Activated B cell treated with CpG ODN at 0.5 μM for 24 hours (primary cell): ENCODE measurements around the gene IFI44. TPM values are rescaled to one million over a fixed set of nuclear protein-coding genes. Genes with fewer than 3 reads are reported as not detected.

Source experiments
- ATAC-seq: fragments of 200-7000 bp; cut with Tn5 transposase; one replicate; pipeline ENCODE4 v1.10.0; 2021; ENCODE audit warnings: low read depth, mild to moderate bottlenecking, moderate library complexity
- CTCF ChIA-PET: fragments of 350-600 bp; sonication (Branson Sonifier 250); formaldehyde crosslinking; loops from one replicate; lab custom pipeline; 2021; ENCODE audit warnings: antibody characterized with exemption; lab: Charles Lee
- POLR2A ChIA-PET: fragments of 350-600 bp; sonication (Branson Sonifier 250); formaldehyde crosslinking; loops from one replicate; lab custom pipeline; 2021; ENCODE audit warnings: antibody characterized with exemption; lab: Charles Lee
- DNase-seq: peaks from one replicate; pipeline ENCODE4 v3.0.0; 2022
- H3K27ac Mint-ChIP-seq: one replicate; pipeline ENCODE4 v1.8.0; 2020; ENCODE audit warnings: mixed read lengths
- H3K27me3 Mint-ChIP-seq: one replicate; pipeline ENCODE4 v1.8.0; 2021; ENCODE audit warnings: mixed read lengths
- H3K36me3 Mint-ChIP-seq: one replicate; pipeline ENCODE4 v1.8.0; 2021; ENCODE audit warnings: low read depth, mixed read lengths
- H3K4me1 Mint-ChIP-seq: one replicate; pipeline ENCODE4 v1.8.0; 2021; ENCODE audit warnings: mixed read lengths
- H3K4me3 Mint-ChIP-seq: one replicate; pipeline ENCODE4 v1.8.0; 2020; ENCODE audit warnings: mild to moderate bottlenecking, mixed read lengths
- H3K9me3 Mint-ChIP-seq: one replicate; pipeline ENCODE4 v1.8.0; 2020; ENCODE audit warnings: mixed read lengths
- intact Hi-C: fragments of 100-400 bp; cut with micrococcal nuclease; formaldehyde crosslinking; loops from one replicate; pipeline ENCODE4 v1.15.1; 2024
- total RNA-seq: library from RNA; stranded (reverse); gene quantifications from 2 replicates; pipeline ENCODE4 v1.2.3, GENCODE V29; 2022
- TF ChIP-seq, protein P1 (sequence below): fragments of 200-600 bp; IDR thresholded peaks from one replicate; pipeline ENCODE4 v1.8.0; 2022; ENCODE audit warnings: antibody characterized with exemption, mild to moderate bottlenecking

Gene IFI44
- total RNA-seq, 1 donor from 2014 or later = 9.2 TPM

DNA sequence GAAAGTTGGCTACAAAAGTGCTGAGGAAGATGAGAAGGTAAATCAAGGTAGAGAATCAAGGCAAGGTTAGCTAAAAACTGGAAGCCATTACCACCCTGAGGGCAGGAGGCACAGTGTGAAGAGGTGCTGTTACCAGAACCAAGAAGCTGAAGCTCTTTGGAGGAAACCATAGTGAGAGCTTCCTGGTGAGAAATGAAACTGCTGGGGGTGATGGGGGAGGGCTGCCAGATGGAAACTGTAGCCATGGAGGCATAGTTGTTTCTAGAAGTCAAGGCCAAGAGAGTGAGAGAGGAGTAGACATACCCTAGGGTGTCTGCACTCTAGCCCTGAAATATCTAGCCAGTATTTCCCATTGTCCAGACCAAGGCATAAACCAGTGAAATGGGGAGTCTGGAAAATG, 28.7 kb downstream of the IFI44 start:
- no peaks in the 10 kb centered on the region for H3K36me3 Mint-ChIP-seq
- H3K27ac Mint-ChIP-seq = no peak overlapping the region
- ATAC-seq (no peak), DNase-seq (no peak)
- no peaks in the 10 kb centered on the region for H3K4me1 Mint-ChIP-seq
- ChIA-PET POLR2A (no interaction called here), CTCF (interaction anchor here (1.5 to 2.9 kb wide), 2 partner anchors 58 to 61 kb away, joined by 4 to 15 read pairs; partner anchors contain the start of gene IFI44L)
- intact Hi-C loops = no loop called here
- no peaks in the 10 kb centered on the region for H3K9me3 Mint-ChIP-seq
- no peak overlapping the region for H3K4me3 Mint-ChIP-seq
- no peaks in the 10 kb centered on the region for H3K27me3 Mint-ChIP-seq
- TF ChIP-seq, protein P1, sequence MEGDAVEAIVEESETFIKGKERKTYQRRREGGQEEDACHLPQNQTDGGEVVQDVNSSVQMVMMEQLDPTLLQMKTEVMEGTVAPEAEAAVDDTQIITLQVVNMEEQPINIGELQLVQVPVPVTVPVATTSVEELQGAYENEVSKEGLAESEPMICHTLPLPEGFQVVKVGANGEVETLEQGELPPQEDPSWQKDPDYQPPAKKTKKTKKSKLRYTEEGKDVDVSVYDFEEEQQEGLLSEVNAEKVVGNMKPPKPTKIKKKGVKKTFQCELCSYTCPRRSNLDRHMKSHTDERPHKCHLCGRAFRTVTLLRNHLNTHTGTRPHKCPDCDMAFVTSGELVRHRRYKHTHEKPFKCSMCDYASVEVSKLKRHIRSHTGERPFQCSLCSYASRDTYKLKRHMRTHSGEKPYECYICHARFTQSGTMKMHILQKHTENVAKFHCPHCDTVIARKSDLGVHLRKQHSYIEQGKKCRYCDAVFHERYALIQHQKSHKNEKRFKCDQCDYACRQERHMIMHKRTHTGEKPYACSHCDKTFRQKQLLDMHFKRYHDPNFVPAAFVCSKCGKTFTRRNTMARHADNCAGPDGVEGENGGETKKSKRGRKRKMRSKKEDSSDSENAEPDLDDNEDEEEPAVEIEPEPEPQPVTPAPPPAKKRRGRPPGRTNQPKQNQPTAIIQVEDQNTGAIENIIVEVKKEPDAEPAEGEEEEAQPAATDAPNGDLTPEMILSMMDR = no peak

DNA sequence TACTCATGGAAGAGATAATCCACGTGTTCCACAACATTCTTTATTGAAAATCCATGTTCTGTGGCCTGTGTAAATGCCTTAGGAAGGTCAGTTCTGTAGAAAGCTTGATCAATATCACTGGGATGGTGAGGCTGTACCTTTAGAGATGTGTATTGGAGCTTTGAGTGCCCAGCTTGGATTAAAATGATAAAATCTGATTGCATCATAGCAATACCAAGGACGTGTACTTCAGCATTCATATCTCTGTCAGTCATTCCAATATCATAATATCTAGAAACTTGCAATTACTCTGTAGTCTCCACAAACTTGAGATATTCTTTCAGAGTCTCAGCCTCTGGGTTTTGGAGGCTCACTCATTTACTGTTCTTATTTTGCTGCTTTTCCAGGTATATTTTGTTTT, 31.6 kb downstream of the IFI44 start:
- TF ChIP-seq, protein P1 = no peak
- DNase-seq (no peak), ATAC-seq (no peak)
- Mint-ChIP-seq H3K27ac (no peak overlapping the region), H3K4me3 (no peak overlapping the region), H3K4me1 (no peaks in the 10 kb centered on the region), H3K27me3 (no peaks in the 10 kb centered on the region), H3K36me3 (no peaks in the 10 kb centered on the region), H3K9me3 (no peaks in the 10 kb centered on the region)
- intact Hi-C loops = no loop called here
- CTCF ChIA-PET = interaction anchor here (0.9 to 1.8 kb wide), 2 partner anchors 64 to 550 kb away, joined by 3 to 5 read pairs; no protein-coding TSS in a partner anchor
- POLR2A ChIA-PET = no interaction called here

DNA sequence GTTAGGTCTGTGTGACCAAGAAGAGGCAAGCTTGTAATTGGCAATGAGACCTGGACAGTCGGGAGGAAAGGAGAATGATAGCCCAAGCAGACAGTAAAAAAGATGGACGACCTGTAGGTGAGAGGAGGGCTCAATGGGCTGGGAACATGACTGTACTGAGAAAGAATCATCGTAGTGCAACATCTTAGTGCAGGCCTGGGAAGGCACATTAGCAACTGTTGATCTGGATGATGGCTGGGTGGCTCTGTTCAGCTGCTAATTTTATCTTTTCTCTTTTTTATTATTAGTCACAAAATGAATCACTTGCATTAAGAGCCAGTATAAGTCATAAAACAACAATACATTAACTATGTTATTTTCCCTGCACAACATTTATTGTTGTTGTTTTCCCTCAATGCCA, 32.9 kb downstream of the IFI44 start:
- CTCF ChIA-PET = interaction anchor here (0.9 kb wide), 1 partner anchor 65 kb away, joined by 3 read pairs; no protein-coding TSS in a partner anchor
- POLR2A ChIA-PET = no interaction called here

DNA sequence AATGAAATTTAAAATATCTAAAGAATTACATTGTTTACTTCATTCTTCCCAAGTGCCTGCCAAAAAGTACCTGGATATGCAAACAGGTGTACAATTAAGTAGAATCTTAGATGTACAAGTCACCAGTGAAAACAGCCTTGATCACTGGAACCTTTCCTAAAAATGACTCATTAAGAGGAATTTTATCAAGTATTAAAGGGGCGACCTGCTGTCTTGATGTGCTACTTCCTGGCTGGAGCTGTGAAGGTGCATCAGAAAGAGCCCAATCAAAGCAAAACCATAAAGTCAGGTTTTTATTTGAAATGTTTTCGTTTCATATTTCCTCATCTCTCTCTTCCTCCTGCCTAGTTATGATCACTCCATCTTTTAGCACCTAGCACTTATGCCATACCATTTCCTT, 33.4 kb downstream of the IFI44 start:
- no peak for ATAC-seq
- Mint-ChIP-seq H3K27me3 (no peaks in the 10 kb centered on the region), H3K27ac (no peak overlapping the region), H3K9me3 (no peaks in the 10 kb centered on the region), H3K4me3 (no peak overlapping the region), H3K36me3 (no peaks in the 10 kb centered on the region), H3K4me1 (no peaks in the 10 kb centered on the region)
- POLR2A ChIA-PET = no interaction called here
- no peak for DNase-seq
- CTCF ChIA-PET = no interaction called here
- intact Hi-C loops = no loop called here
- TF ChIP-seq, protein P1 = no peak

More for the DNA sequence above, 32.9 kb downstream of the IFI44 start:
- DNase-seq = no peak
- H3K4me1 Mint-ChIP-seq = no peaks in the 10 kb centered on the region
- no peak overlapping the region for H3K4me3 Mint-ChIP-seq
- intact Hi-C loops = no loop called here
- TF ChIP-seq, protein P1 = no peak
- no peaks in the 10 kb centered on the region for H3K27me3 Mint-ChIP-seq
- no peaks in the 10 kb centered on the region for H3K36me3 Mint-ChIP-seq
- H3K9me3 Mint-ChIP-seq = no peaks in the 10 kb centered on the region
- no peak for ATAC-seq
- H3K27ac Mint-ChIP-seq = no peak overlapping the region

DNA sequence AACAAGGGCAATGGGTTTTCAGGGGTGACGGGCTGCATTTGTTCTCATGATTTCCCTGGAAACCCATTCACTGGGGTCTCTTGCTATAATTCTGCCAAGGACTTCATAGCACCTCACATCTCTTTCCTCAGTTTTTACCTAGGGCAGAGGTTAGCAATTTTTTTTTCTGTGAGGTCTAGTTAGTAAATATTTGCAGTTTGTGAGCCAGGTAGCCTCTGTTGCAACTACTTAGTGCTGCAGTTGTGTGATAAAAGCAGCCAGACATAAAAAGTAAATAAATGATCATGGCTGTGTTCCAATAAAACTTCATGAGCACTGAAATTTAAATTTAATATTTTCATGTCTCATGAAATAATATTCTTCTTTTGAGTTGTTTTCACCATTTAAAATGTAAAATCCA, 37.7 kb downstream of the IFI44 start:
- CTCF ChIA-PET = no interaction called here

More for the DNA sequence above, 37.7 kb downstream of the IFI44 start:
- DNase-seq = no peak
- Mint-ChIP-seq H3K4me3 (no peak overlapping the region), H3K27ac (no peak overlapping the region), H3K4me1 (no peaks in the 10 kb centered on the region), H3K36me3 (no peaks in the 10 kb centered on the region), H3K9me3 (no peaks in the 10 kb centered on the region), H3K27me3 (no peaks in the 10 kb centered on the region)
- POLR2A ChIA-PET = no interaction called here
- no peak for ATAC-seq
- TF ChIP-seq, protein P1 = no peak
- intact Hi-C loops = no loop called here
